GM12873 (cell line): Measurements from ENCODE around the gene VSIG4.

Experiments
- TF ChIP-seq, protein P1 (sequence below): IDR thresholded peaks from 2 replicates; pipeline ENCODE4 v1.5.1; 2012; ENCODE audit warnings: low read depth, mild to moderate bottlenecking, moderate library complexity, low read length, control low read depth; ENCODE audit not compliant: insufficient read depth; ENCODE audit errors: missing control alignments

Gene VSIG4

DNA sequence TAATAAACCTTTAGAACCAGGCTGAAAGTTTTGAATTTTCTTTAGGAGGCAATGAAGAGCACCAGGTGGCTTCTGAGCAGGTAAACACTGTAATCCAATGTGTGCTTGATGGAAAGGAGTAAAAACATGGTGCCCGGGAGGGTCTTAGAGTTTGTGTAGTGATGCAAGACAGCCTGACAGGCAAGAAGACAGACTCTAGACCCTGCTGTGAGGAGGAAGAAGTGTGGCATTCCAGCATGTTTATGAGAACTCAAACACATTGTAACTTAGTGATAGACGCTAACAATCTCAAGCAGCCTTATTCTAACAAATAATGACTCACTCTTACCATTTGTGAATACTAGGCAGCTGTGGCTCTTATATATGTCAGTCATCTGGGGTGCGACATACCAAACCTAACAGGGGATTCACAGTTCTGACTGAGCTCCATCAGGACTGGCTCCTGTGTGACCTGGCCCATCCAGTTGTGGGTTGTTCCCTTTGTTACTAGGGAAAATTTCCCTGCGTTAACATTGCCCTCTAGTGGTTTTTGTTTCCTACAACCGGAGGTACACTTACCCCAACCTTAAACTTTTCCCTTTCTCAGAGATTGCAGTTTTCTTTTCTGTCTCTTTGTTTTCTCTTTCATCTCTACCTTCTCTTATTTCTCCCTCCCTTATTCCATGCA lies 53.8 kb downstream of the VSIG4 start:
- TF ChIP-seq, protein P1, sequence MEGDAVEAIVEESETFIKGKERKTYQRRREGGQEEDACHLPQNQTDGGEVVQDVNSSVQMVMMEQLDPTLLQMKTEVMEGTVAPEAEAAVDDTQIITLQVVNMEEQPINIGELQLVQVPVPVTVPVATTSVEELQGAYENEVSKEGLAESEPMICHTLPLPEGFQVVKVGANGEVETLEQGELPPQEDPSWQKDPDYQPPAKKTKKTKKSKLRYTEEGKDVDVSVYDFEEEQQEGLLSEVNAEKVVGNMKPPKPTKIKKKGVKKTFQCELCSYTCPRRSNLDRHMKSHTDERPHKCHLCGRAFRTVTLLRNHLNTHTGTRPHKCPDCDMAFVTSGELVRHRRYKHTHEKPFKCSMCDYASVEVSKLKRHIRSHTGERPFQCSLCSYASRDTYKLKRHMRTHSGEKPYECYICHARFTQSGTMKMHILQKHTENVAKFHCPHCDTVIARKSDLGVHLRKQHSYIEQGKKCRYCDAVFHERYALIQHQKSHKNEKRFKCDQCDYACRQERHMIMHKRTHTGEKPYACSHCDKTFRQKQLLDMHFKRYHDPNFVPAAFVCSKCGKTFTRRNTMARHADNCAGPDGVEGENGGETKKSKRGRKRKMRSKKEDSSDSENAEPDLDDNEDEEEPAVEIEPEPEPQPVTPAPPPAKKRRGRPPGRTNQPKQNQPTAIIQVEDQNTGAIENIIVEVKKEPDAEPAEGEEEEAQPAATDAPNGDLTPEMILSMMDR: peak; percentile 61

DNA sequence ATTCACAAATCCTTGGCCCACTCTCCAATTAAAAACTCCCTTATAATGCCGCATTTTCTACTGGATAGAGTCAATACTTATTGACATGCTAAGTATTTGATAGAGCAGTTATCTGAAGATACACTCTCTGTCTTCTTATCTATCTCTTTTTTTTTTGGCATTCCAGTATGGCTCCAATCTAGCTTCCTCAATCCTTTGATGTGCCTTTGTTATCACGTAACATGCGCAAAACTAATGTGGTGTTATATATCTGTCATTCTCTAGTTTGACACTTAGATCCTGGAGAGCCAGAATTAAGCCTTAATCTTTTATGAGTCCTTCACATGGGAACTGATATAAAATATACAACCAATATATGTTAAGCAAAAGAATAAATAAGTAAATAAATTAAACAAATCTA lies 54.7 kb downstream of the VSIG4 start:
- TF ChIP-seq, protein P1: no peak

DNA sequence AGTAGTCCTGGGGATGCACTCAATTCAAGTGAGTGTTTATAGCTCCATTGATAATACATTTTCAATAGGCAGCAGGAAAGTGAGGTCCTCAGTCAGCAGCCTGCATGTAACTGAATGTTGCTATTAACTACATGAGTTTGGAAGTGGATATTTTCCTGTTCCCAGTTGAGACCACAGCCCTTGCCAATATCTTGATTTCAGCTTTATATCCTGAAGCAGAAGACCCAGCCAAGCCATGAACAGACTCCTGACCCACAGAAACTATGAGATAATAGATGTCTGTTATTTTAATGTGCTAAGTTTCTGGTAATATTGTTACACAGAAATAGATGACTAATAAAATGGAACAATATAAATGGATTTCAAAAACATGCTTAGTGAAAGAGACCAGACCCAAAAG lies 63.7 kb downstream of the VSIG4 start:
- TF ChIP-seq, protein P1: no peak
